Suppressor macrophage treated with lipopolysaccharide for 1 hour (primary cell): ENCODE results near the gene LSM3.

ENCODE experiments used
- DNase-seq, 3 donors: peaks; one replicate each; pipeline ENCODE4 v3.0.0-alpha.2; 2020 to 2022

Gene LSM3

DNA sequence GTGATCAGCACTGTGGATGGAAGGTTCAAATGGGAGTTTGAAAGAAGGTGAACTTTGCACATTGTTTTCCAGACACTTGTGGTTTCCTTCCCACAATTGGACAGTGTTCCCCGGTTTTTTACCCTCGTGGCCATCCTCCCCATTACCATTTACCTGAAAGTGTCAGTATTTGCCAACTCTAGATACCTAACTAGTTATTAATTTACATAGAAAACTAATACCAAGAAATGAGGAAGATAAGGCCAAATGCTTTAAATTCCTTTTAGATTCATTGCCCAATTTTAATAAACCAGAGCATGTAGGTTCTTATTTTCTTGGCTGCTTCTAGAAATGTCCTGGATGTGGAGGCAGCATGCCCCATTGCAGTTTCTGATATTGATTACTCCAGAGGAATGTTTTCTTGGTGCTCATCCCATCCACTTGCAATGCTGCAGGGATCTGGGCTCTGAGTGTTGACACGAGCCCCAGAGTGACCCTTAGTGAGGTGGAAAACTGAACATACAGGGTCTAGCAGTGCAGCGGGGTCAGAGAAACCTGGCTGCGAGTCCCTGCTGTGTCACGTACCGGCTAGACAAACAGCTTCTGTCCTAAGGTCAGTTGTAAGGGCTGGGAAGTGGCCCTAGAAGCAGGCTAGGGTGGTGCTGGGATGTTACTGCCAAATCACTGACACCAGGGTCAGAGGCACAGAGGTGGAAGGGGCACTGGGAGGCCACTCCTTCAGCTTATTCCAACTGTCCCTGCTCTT, 23.5 kb downstream of the LSM3 start:
- DNase-seq: no peak

DNA sequence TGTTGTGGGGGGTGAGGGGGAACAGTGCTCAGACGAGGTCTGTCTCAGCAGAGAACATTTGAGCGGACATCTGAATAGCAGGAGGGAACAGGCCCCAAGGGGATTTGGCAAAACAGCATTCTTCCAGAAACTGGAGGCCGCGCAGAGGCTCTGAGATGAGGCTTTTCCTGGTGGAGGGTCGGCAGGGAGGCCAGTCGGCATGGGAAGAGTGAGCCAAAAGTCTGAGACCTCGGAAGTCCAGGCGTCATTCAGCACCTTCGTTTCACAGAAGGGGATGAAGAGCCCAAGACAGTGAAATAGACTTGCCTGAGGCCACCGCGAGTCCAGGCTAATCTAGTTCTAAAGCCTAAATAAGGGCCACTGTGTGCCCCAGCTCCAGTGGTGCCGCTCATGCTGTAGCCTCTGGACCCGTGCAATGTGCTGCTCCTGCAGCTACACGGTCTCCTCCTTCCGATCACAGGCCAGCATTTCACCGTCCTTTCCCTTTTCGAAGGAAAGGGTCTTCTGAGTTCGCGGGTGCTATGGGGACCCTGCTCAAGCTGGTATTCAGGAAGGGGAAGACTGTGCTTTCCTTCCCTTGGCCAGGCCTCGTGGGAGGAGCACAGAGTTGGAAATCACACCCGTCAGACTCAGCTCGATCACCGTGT, 24.4 kb downstream of the LSM3 start:
- no peak for DNase-seq

DNA sequence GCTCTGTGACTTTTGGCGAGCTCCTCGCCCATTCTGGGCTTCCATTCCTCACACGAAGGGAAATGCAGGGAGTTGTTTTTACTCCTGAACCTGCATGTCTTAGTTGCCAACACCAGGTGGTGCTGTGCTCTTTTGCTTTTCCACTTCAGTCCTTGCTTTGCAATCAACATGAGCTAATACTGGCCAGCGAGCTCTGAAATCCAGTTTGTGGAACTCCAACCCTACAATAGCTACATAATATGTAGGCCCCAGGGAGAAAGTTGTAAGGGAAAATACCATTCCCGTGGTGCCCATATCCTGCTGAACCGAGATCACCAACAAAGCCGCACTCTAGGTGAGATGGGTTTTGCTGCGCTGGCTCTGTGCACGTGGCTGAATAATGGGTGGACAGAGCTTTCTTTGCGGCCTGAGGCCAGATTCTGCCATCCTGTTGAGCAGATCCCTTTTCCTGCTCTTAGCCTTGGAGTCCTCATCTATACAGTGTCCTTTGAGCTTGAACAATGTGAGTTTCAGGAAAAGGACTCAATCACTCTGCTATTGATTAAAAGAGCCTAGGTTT, 25.0 kb downstream of the LSM3 start:
- DNase-seq: peak; percentile 71 to 77 (median 71)

DNA sequence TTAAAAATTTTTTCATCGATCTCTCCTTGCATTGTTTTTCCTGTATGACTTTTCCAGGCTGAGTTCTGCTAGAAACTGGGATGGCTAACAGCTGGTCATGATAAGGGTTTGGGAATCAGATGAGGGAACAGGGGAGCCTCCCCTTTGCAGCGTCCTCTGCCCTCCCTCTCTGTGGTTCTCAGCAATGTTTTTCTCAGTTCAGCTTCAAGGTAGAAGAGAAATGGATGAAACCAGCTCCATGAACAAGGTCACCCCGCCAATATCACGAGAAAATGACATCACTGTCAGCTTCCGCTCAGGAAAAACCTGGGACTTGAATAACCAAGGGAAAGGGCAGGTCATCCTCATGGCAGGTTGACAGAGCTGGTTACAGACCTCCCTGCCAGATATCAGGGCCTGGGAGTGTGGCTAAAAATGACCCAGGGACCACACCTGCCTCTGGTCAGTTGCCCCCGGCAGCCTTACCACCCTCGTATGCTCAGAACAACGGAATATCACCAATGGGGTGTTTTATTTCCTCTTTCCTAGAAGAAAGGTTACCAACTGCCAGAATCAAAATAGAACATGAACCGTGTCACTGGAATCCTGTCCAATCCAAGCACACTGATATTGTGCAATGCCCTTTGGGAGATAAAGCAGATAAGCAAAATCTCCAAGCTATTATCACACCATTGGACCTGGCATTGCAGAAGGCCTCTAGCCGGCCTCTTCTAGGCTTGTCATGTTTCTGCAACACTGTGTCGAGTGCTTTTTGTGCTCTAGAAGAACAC, 26.1 kb downstream of the LSM3 start:
- DNase-seq: peak in 2 of 3 donors; percentile 22 to 25

DNA sequence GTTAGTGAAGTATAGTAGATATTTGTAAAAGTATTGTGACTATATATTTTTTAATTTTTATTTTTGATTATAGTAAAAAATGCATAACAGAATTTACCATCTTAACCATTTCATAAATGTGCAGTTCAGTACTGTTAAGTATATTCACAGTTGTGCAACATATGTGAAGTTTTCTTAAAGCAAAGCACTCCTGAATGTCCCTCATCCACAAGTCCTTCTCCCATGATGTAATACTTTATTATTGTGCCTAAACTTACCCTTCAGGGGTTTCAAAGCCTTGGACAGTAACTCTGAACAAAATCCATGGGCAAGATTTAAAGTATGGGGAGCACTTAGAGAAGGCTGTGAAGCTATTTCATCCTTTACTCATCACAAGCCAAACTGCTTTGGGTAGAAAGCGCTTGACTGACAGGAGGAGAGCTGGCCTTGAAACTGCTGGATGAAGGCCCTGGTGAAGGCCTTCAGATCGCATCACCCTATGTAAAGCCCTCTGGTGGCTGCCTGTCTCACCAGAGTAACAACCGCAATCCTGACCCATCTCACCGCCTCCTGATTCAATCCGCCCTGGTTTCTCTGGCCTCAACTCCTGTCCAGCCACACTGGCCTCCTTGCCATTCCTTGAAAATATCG, 28.0 kb downstream of the LSM3 start:
- no peak for DNase-seq

DNA sequence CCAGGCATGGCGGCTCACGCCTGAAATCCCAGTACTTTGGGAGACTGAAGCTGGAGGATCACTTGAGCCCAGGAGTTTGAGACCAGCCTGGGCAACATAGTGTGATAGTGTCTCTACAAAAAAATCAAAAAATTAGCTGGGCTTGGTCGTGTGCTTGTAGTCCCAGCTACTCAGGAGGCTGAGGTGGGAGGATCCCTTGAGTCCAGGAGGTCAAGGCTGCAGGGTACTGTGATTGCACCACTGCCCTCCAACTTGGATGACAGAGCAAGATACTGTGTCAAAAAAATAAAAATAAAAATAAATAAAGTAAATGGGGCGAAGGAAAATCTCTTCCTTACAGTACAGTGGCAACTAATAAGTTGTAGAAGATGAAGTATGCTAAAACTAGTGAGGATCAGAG, 29.6 kb downstream of the LSM3 start:
- no peak for DNase-seq

DNA sequence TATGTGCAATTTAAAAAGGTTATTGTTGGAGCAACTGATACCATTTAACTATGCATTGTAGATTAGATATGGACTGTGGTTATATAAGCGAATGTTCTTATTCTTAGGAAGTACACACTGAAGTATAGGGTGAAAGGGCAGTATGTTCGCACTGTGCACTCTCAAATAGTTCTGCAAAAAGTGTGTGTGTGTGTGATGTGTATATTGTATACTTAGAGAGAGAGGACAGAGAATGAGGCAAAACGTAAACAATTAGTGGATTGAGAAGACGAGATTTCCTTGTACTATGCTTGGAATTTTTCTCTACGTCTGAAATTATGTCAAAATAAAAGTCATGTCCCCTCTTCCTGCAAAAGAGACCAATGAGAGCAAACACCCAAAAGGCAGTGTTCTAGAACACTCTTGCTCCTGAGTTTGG, 30.4 kb downstream of the LSM3 start:
- DNase-seq: no peak

DNA sequence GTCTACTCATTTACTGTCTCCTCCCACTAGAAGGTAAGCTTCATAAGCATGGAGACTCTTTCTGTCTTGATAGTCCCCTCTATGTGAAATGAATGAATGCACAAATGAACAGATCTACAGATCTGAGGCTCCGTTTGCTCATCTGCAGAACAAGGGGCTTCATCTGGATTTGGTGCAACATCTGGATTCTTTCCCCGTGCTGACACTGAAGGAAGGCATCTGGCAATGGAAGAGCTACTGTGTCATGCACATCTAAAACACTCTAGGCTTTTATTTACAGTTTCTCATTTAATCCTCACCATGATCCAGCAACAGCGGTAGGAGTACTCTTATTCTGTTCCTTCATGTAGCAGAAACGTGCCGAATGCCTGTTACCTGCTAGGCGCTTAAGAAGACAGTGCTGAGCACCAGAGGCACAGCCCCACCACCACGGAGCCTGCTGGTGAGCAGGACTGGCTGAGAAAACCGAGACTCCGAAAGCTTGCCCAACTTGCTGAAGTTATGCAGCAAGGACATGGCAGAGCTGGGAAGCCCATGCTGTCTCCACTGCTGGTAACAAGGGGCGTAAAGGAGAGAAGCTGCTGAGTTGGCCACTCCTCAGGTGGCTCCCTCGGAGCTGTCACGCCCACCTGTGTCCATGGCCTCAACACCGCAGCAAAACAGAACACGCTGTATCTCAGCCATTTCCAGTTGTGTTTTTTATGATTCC, 31.1 kb downstream of the LSM3 start:
- DNase-seq: no peak

DNA sequence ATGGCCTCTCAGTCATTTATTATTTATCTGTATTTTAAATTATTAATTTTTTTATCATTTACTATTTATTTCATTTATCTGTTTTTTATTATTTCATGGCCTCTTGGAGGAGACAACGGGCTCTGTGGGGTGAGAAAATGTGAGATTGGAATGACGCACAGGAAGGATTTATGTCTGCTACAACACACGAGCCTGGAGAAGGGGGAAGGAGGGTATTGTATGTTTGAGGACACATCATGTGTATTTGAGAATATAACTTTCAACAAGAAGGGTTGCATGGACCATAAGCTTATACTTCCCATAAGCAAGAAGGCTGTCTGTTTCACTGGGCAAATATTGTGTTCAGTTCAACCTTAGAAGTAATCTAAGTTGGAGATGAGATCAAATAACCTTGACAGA, 31.7 kb downstream of the LSM3 start:
- DNase-seq: no peak

DNA sequence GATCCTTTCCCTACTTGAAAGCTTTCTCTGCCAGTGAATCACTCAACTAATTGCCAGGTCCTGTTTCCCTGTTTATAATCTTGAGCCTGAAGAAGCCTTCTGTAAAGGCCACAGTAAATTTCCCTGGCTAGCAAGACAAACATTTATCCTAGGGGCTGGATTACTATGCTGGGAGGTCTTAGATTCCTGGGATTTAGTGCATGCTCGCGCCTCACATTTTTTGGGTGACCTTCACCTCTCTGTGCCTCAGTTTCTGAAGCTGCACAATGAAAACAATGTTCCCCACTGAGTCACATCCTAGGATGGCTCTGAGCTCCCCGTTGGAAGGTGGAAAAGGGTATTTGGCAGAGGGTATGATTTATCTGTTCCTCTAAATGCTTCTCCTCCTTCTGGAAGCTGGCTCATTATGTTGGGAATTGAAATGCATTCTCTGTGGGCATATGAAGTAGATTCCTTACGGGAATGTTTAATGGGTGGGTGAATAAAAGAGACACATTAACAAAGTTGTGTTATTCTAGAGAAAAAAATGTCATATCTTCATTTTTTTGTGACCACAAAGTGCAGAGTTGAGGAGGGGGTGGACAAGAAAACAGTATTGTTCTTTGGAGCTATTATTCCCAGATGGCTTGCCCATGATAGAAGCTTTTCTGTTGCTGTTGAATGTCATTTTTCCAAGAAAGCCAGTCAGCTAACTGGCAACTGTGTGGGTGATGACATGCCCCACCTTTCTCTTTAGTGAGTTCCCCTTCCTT, 32.4 kb downstream of the LSM3 start:
- DNase-seq: no peak

DNA sequence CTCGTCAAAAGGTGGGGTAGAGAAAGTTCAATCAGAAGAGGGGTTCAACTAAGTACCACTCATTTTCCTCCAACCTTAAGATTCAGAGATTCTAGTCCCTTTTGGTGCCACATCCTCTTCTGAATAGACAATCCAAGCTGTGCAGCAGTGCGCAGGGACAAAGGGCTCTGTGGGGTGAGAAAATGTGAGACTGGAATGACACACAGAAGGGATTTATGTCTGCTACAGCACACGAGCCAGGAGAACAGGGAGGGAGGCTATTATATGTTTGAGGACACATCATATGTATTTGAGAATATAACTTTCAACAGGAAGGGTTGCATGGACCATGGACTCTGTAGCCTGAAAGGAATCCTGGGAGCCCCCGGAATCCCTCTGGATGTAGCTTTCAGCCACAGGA, 33.0 kb downstream of the LSM3 start:
- no peak for DNase-seq

DNA sequence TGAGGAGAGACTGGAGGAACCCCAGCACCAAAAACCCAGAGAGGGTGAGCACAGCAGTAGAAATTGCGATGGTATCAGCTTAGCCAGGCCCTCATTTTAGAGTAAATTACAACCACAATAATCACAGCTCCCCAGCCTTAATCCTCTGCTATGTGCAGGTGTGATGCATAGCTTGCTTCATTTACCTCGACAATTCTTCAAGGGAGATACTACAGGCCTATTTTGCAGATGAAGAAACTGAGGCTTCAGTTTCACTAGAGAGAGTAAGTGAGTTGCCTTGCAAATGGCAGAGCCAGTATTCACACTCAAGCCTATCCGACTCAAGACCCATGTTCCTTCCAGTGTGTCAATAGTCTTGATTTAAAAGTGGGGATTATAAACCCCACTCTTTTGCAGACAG, 33.4 kb downstream of the LSM3 start:
- no peak for DNase-seq

DNA sequence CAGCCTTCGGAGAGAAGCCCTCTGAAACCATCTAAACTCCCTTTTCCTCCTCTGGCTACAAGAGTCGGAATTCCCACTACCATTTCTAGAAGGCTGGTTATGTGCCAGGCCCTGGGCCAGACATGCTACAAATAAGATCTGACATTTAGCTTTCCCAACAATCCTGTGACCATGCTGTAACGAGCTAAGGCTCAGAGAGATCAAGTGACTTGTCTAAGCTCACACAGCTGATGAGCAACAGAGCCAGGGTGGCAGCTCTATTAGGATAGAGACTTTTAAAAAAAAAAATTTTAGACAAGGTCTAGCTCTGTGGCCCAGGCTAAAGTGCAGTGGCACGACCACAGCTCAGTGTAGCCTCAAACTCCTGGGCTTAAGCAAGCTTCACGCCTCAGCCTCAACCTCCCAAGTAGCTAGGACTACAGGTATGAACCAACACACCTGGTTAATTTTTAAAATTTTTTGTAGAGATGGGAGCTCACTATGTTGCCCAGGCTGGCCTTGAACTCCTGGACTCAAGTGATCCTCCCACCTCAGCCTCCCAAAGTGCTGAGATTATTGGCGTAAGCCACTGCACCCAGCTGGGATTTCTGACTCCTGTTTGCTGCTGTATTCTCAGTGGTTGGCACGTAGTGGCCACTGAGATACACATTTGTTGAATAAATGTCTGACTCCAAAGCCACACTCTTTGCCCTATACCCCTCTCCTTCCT, 34.6 kb downstream of the LSM3 start:
- DNase-seq: no peak

DNA sequence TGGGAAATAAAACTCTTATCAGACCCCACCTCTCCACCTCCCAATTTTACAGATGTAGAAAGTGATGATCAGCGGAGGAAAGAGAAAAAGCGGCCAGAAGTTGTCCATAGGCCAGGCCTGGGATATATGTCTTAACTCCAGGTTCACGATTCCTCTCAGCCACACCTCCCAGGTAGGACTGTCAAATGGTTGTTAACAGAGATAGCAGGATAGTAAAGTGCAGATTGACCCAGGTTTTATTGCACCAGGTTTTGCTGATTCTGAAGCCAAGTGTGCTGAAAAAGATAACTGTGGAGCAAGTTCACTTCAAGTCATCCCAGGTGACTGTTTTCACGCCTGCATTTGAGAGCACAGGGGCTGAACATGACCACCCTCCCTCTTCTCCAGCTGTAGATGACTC, 36.1 kb downstream of the LSM3 start:
- DNase-seq: no peak

DNA sequence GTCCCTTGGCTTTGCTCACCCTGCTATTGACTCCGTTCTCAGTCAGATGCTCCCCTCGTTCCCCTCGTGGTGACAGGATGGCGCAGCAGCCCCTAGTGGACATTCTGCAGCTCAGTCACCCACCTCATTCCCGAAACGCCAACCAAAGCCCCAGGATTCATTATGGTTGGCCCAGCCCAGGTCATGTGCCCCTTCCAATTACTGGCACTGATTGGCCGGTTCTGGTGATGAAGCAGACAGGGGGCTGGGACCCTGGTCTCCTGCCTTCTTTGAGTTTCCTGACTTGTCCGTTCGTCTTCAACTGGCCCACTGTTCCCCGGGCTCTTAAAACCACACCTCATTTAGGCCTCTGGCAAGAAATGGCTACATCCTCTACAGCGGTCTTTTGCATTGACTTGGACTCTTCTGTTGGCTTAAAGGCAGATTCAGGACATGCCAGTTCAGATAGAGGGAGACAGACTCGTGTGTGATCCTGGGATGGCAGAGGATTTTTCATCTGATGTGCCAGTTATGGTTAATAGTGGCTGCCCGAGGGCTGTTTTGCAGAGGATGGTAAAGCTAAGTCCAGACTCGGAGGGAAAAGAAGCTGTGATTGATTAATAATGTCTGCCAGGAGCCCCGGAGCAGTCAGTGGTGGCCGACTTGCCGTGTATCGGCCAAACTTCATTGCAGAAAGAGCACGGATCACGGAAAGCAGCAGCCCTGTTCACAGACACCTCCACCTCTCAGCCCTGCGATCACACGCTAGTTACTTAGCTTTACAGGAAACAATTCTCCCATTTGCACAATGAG, 37.8 kb downstream of the LSM3 start:
- peak; percentile 43 to 78 (median 46) for DNase-seq

DNA sequence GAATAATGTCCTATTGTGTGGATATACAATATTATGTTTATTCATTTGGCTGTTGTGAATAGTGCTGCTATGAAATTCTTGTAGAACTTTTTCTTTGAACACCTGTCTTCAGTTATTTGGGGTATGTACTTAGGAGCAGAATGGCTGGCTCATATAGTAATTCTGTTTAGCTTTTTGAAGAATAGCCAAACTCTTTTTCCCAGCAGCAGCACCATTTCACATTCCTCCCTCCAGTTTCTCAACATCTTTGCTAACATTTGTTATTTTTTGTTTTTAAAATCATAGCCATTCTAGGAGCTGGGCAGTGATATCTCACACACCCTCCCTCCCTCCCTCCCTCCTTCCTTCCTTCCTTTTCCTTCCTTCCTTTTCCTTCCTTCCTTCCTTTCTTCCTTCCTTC, 39.7 kb downstream of the LSM3 start:
- DNase-seq: no peak

DNA sequence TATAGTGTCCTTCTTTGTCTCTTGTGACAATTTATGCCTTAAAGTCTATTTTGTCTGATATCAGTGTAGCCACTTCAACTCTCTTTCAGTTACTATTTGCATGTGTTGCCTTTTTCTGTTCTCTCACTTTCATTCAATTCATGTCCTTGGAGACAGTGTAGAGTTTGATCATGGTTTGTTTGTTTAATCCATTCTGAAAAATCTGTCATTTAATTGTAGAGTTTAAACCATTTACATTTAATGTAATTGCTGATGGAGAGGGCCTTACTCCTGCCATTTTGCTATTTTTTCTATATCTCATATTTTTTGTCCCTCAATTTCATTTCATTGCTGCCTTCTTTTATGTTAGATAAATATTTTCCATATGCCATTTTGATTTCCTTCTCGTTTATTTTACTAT, 42.3 kb downstream of the LSM3 start:
- DNase-seq: no peak

DNA sequence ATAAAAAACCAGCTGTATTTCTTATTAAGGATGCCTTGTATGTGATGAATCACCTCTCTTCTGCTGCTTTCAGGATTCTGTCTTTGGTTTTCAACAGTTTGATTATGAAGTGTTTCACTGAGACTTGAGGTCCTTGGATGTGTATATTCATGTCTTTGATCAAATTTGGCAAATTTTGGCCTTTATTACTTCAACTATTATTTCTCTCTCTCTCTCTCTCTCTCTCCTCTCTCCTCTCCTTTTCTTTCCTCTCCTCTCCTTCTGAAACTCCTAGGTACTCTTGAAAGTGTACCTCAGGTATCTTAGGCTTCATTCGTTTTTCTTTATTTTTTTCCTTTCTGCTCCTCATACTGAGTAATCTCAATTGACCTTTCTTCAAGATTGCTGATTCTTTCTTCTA, 43.3 kb downstream of the LSM3 start:
- no peak for DNase-seq

DNA sequence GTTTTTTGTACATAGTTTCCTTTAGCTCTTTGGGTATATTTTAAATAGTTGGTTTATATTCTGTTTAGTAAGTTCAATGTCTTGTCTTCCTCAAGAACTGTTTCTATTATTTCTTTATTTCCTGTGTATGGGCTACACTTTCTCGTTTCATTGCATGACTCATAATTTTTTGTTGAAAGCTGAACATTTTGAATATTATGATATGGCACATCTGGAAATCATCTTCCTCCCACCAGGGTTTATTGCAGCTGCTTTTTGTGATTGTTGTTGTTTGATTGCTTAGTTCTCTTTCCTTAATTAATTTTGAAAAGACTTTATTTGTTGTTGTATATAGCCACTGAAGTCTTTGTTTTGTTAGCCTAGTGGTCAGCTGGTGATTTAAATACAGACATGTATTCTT, 43.8 kb downstream of the LSM3 start:
- no peak for DNase-seq

DNA sequence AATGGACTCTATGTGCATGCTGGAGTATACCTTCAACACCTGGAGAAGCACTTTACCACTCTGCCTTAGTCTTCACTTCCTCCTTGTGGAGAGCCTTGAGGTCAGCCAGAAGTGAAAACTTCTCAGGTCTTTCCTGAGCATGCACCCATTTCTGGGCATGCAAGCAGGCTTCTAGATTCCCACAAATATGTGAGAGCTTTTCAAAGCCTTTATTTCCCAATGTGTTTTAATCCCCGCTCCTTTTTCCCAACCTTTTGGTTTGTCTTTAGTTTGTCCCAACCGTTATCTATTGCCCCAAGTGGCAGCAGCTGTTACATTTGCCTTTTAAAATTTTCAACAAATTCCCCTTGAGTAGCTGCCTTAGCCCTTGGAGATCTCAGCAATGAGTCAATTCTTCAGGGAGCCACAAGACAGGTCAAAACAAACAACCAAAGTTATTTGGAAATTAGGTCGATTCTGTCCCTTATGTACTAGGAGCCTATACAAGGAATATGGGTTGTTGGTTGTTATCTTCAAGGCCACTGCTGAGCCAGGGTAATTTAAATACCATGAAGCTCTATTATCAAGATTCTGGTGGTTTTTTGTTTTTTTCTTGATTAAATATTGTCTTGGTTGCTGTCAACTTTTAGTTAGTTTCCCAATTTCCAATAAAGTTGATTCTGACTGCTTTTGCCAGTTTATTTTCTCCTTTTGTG, 44.4 kb downstream of the LSM3 start:
- peak in 1 of 3 donors; percentile 6 for DNase-seq
